ENCODE results near the gene DAP. TPM values are rescaled to one million over a fixed set of nuclear protein-coding genes. Genes with fewer than 3 reads are reported as not detected.

Gene DAP
- total and polyA plus RNA-seq, 2 of the 4 experiments (the other 2 are of a cell fraction) = 49.6 to 189 TPM

DNA sequence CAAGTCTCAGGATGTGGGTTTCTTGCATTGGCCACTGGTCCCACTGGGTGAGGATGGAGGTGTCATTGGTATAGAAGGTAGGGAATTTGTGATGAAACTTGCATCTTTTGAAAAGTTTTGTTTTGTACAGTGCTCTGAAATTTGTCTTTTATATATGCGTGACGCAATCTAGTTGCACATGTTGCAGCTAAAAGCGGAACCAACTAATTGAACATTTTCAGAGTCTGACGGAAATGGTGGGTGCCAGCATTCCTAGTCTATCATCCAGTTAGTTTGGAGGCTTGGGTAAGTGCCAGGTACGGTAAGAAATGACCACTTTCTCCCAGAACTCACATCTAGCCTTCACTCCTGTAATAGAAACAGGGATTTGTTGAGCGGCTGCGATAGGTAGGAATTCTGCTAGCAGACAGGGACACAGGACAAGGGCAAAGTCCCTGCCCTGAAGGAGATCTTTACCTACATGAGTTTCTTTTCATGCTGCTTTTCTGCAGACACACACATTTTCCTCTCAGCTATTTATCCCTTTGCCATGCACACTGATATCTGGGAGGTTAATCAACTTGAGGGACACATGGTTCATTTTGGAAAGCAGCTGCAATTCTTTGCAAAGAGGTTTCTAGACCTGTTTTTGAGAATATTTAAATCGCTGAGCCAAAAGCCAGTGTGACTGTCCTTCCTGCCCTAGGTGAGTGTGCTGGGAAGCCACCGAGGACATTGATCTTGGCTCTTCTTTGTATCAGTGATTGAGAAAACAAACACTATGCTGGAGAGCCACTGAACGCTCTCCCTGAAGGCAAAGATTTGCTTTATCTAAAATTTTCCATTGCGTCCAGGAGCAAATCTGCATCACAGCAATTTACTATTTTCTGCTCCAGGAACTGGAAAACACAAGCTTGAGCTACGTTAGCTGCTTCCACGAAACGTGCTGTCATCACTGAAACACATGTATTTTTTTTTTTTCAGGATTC lies 89.7 kb downstream of the DAP start:
- in situ Hi-C loops (cut with MboI; ENCODE audit: low sequenced_read_pairs) (no loop called here), dilution Hi-C loops (cut with HindIII; ENCODE audit: low sequenced_read_pairs, unreplicated experiment) (no loop called here), intact Hi-C loops (cut with micrococcal nuclease) (no loop called here)
- Histone ChIP-seq H3K27ac (ENCODE audit: insufficient read depth, low read length) (no peak overlapping the region), H2BK15ac (ENCODE audit: low read depth, low read length) (no peak overlapping the region), H3K56ac (ENCODE audit: extremely low read depth, insufficient read depth, low read length) (no peak overlapping the region), H3K27me3 (ENCODE audit: control insufficient read depth, insufficient read depth, low read length) (peaks cover 2% of the 10 kb centered on the region), H3K4me1 (ENCODE audit: control insufficient read depth, insufficient read depth, low read length) (no peaks in the 10 kb centered on the region), H3K14ac (replicated peaks; ENCODE audit: low read depth, low read length) (no peak overlapping the region), H3K36me3 (ENCODE audit: control insufficient read depth, insufficient read depth, low read length) (no peaks in the 10 kb centered on the region), H4K91ac (ENCODE audit: insufficient read depth, low read depth, low read length) (no peak overlapping the region), H3K4me3 (ENCODE audit: insufficient read depth, low read depth, low read length) (no peak overlapping the region), H3K4ac (ENCODE audit: low read depth, low read length) (no peak overlapping the region), H2BK120ac (ENCODE audit: low read depth, low read length) (no peak overlapping the region), H3K23ac (ENCODE audit: low read depth, low read length) (no peak overlapping the region), H3K9me1 (ENCODE audit: insufficient read depth, low read length) (0 out of 2 replicates have a peak, but pooled peaks cover 3% of the 10 kb centered on the region), H2AFZ (replicated peaks; ENCODE audit: low read length, poor library complexity) (no peak overlapping the region), H4K8ac (ENCODE audit: low read depth in 2 of 2, low read length in 2 of 2) (no peak overlapping the region), H3K79me1 (ENCODE audit: low read depth in 1 of 2, low read length in 2 of 2) (no peaks in the 10 kb centered on the region), H2BK5ac (ENCODE audit: low read depth, low read length, poor library complexity, severe bottlenecking) (no peak overlapping the region), H2AK9ac (replicated peaks; ENCODE audit: low read depth, low read length, poor library complexity) (no peak overlapping the region), H2AK5ac (ENCODE audit: low read depth, low read length) (no peak overlapping the region), H4K20me1 (ENCODE audit: insufficient read depth, low read length) (no peaks in the 10 kb centered on the region), H4K5ac (ENCODE audit: low read depth, low read length) (no peak overlapping the region), H3K9me3 (ENCODE audit: control insufficient read depth, insufficient read depth, low read length) (peaks cover 7% of the 10 kb centered on the region), H2BK20ac (ENCODE audit: low read depth, low read length) (no peak overlapping the region), H3K18ac (ENCODE audit: low read depth, low read length) (no peak overlapping the region), H3K4me2 (ENCODE audit: low read depth, low read length) (no peak overlapping the region), H3K9ac (ENCODE audit: low read depth, low read length) (no peak overlapping the region)
- TF ChIP-seq SMC3 (IDR thresholded peaks at IDR 0.05; ENCODE audit: low read depth, low read length) (no peak), CEBPB (IDR thresholded peaks at IDR 0.05; ENCODE audit: low read depth, low read length) (peak; percentile 49)
- WGBS, 2 experiments (ENCODE audit: extremely low coverage in 2 of 2, insufficient read length in 1 of 2) = 55% methylated on average over 4 of the region's 14 CpGs; no CpG with 5 or more reads in 1 of the 2 experiments
- ChIA-PET CTCF (interaction anchor here (1.0 kb wide), 1 partner anchor 8 kb away, joined by 3 read pairs; no protein-coding TSS in a partner anchor), POLR2A (ENCODE audit: unreplicated experiment) (interaction anchor here (0.6 kb wide), 1 partner anchor 427 kb away, joined by 6 read pairs; no protein-coding TSS in a partner anchor)
- BruUV-seq (replicated peaks) = no TSS peak
- DNase-seq = no peak
- ATAC-seq (ENCODE audit: low read depth) = no peak
